T-helper 17 cell (primary cell): ENCODE measurements around the gene TMEM220. TPM values are rescaled to one million over a fixed set of nuclear protein-coding genes. Genes with fewer than 3 reads are reported as not detected.

Experiments used
- ATAC-seq: fragments of 150-1000 bp; cut with Tn5 transposase; 2 replicates; pipeline ENCODE4 v1.10.0; 2021; ENCODE audit warnings: mild to moderate bottlenecking, moderate library complexity
- DNase-seq, 3 donors: peaks; one replicate each; pipeline versions ENCODE4 v3.0.0 to v3.0.0-alpha.2; 2020 to 2021
- H3K9me3 ChIP-seq: one replicate; pipeline ENCODE4 v1.7.0; 2013; ENCODE audit warnings: low read length, mild to moderate bottlenecking; ENCODE audit not compliant: control insufficient read depth, poor library complexity, severe bottlenecking
- H3K27ac Mint-ChIP-seq: one replicate; pipeline ENCODE4 v1.8.0; 2022; ENCODE audit warnings: mild to moderate bottlenecking, moderate library complexity, mixed read lengths
- H3K27me3 Mint-ChIP-seq: one replicate; pipeline ENCODE4 v1.8.0; 2022; ENCODE audit warnings: mixed read lengths
- H3K36me3 Mint-ChIP-seq: one replicate; pipeline ENCODE4 v1.8.0; 2022; ENCODE audit warnings: low read depth, mixed read lengths
- H3K4me1 Mint-ChIP-seq: one replicate; pipeline ENCODE4 v1.8.0; 2022; ENCODE audit warnings: mild to moderate bottlenecking, mixed read lengths
- H3K4me3 Mint-ChIP-seq: one replicate; pipeline ENCODE4 v1.8.0; 2022; ENCODE audit warnings: mild to moderate bottlenecking, moderate library complexity, mixed read lengths
- total RNA-seq, 4 donors: library from RNA in 2 of 4; stranded (reverse) in 2 of 4; gene quantifications; one replicate each; pipeline ENCODE4 v1.2.3 and lab custom pipeline; 2022 to 2026

TMEM220 gene
- total RNA-seq, 2 donors from 2014 or later = 0.77 to 0.81 TPM

GRCh38 chr17:10767232-10767631 lies 37.4 kb upstream of the TMEM220 start:
- no peak for DNase-seq
- H3K36me3 Mint-ChIP-seq = peaks cover 5% of the 10 kb centered on the region
- H3K27me3 Mint-ChIP-seq = peaks cover 2% of the 10 kb centered on the region
- no peak for ATAC-seq
- no peak overlapping the region for H3K27ac Mint-ChIP-seq
- H3K9me3 ChIP-seq = peaks cover 7% of the 10 kb centered on the region
- peaks cover 2% of the 10 kb centered on the region for H3K4me1 Mint-ChIP-seq
- H3K4me3 Mint-ChIP-seq = no peak overlapping the region

- no peak overlapping the region for H3K27ac Mint-ChIP-seq
- H3K4me3 Mint-ChIP-seq = no peak overlapping the region
- H3K36me3 Mint-ChIP-seq = peaks cover 2% of the 10 kb centered on the region
- no peak for ATAC-seq
- DNase-seq = no peak
- peaks cover 10% of the 10 kb centered on the region for H3K27me3 Mint-ChIP-seq
- no peaks in the 10 kb centered on the region for H3K9me3 ChIP-seq
- no peaks in the 10 kb centered on the region for H3K4me1 Mint-ChIP-seq
These were observed 32.2 kb upstream of the TMEM220 start for GRCh38 chr17:10762037-10762436.

- Mint-ChIP-seq H3K27me3 (peaks cover 10% of the 10 kb centered on the region), H3K36me3 (peaks cover 2% of the 10 kb centered on the region), H3K4me1 (no peaks in the 10 kb centered on the region), H3K4me3 (no peak overlapping the region), H3K27ac (no peak overlapping the region)
- ATAC-seq = no peak
- no peaks in the 10 kb centered on the region for H3K9me3 ChIP-seq
- no peak for DNase-seq
These were observed 31.5 kb upstream of the TMEM220 start for GRCh38 chr17:10761281-10761680.

GRCh38 chr17:10758062-10758461 lies 28.2 kb upstream of the TMEM220 start:
- no peak overlapping the region for H3K27ac Mint-ChIP-seq
- H3K36me3 Mint-ChIP-seq = peaks cover 2% of the 10 kb centered on the region
- H3K27me3 Mint-ChIP-seq = peaks cover 10% of the 10 kb centered on the region
- H3K9me3 ChIP-seq = no peaks in the 10 kb centered on the region
- no peak overlapping the region for H3K4me3 Mint-ChIP-seq
- no peak for DNase-seq
- peaks cover 2% of the 10 kb centered on the region for H3K4me1 Mint-ChIP-seq
- no peak for ATAC-seq

GRCh38 chr17:10757647-10758046 lies 27.8 kb upstream of the TMEM220 start:
- peaks cover 2% of the 10 kb centered on the region for H3K4me1 Mint-ChIP-seq
- peaks cover 10% of the 10 kb centered on the region for H3K27me3 Mint-ChIP-seq
- no peaks in the 10 kb centered on the region for H3K9me3 ChIP-seq
- no peak overlapping the region for H3K4me3 Mint-ChIP-seq
- no peak overlapping the region for H3K27ac Mint-ChIP-seq
- ATAC-seq = no peak
- DNase-seq = no peak
- H3K36me3 Mint-ChIP-seq = peaks cover 2% of the 10 kb centered on the region

GRCh38 chr17:10757067-10757466 lies 27.2 kb upstream of the TMEM220 start:
- H3K27ac Mint-ChIP-seq = no peak overlapping the region
- DNase-seq (no peak), ATAC-seq (no peak)
- peaks cover 6% of the 10 kb centered on the region for H3K27me3 Mint-ChIP-seq
- H3K4me1 Mint-ChIP-seq = peaks cover 2% of the 10 kb centered on the region
- no peaks in the 10 kb centered on the region for H3K9me3 ChIP-seq
- no peak overlapping the region for H3K4me3 Mint-ChIP-seq
- peaks cover 2% of the 10 kb centered on the region for H3K36me3 Mint-ChIP-seq

- no peak overlapping the region for H3K4me3 Mint-ChIP-seq
- peaks cover 2% of the 10 kb centered on the region for H3K36me3 Mint-ChIP-seq
- peaks cover 2% of the 10 kb centered on the region for H3K4me1 Mint-ChIP-seq
- peaks cover 2% of the 10 kb centered on the region for H3K27me3 Mint-ChIP-seq
- H3K27ac Mint-ChIP-seq = no peak overlapping the region
- ATAC-seq (no peak), DNase-seq (no peak)
- H3K9me3 ChIP-seq = no peaks in the 10 kb centered on the region
These were observed 26.8 kb upstream of the TMEM220 start for GRCh38 chr17:10756619-10757018.

- Mint-ChIP-seq H3K36me3 (peaks cover 2% of the 10 kb centered on the region), H3K27ac (no peak overlapping the region), H3K27me3 (no peaks in the 10 kb centered on the region), H3K4me3 (no peak overlapping the region), H3K4me1 (peaks cover 2% of the 10 kb centered on the region)
- no peak for DNase-seq
- H3K9me3 ChIP-seq = no peaks in the 10 kb centered on the region
- no peak for ATAC-seq
These were observed 26.4 kb upstream of the TMEM220 start for GRCh38 chr17:10756185-10756584.

GRCh38 chr17:10755592-10756127 lies 25.8 kb upstream of the TMEM220 start:
- Mint-ChIP-seq H3K4me1 (peaks cover 2% of the 10 kb centered on the region), H3K27ac (peak overlapping the region; percentile 27), H3K36me3 (peaks cover 2% of the 10 kb centered on the region), H3K4me3 (no peak overlapping the region), H3K27me3 (peaks cover 2% of the 10 kb centered on the region)
- no peak for DNase-seq
- ATAC-seq = no peak
- H3K9me3 ChIP-seq = no peaks in the 10 kb centered on the region

GRCh38 chr17:10754861-10755591 lies 25.2 kb upstream of the TMEM220 start:
- H3K4me1 Mint-ChIP-seq = peaks cover 2% of the 10 kb centered on the region
- peaks cover under 1% of the 10 kb centered on the region for H3K36me3 Mint-ChIP-seq
- DNase-seq (no peak), ATAC-seq (no peak)
- H3K4me3 Mint-ChIP-seq = no peak overlapping the region
- H3K27me3 Mint-ChIP-seq = peaks cover 5% of the 10 kb centered on the region
- peak overlapping the region; percentile 72 for H3K27ac Mint-ChIP-seq
- H3K9me3 ChIP-seq = no peaks in the 10 kb centered on the region

- Mint-ChIP-seq H3K4me1 (peaks cover 2% of the 10 kb centered on the region), H3K27me3 (peaks cover 11% of the 10 kb centered on the region), H3K27ac (peak overlapping the region; percentile 72), H3K4me3 (no peak overlapping the region), H3K36me3 (peaks cover 2% of the 10 kb centered on the region)
- no peaks in the 10 kb centered on the region for H3K9me3 ChIP-seq
- no peak for DNase-seq
- no peak for ATAC-seq
These were observed 24.3 kb upstream of the TMEM220 start for GRCh38 chr17:10754109-10754508.

- no peak for ATAC-seq
- Mint-ChIP-seq H3K36me3 (peaks cover 2% of the 10 kb centered on the region), H3K4me1 (peaks cover 2% of the 10 kb centered on the region), H3K4me3 (no peak overlapping the region), H3K27ac (no peak overlapping the region), H3K27me3 (peaks cover 16% of the 10 kb centered on the region)
- no peak for DNase-seq
- H3K9me3 ChIP-seq = no peaks in the 10 kb centered on the region
These were observed 22.9 kb upstream of the TMEM220 start for GRCh38 chr17:10752696-10753095.

- ATAC-seq = no peak
- Mint-ChIP-seq H3K27ac (no peak overlapping the region), H3K4me1 (peaks cover 2% of the 10 kb centered on the region), H3K4me3 (no peak overlapping the region), H3K36me3 (peaks cover 2% of the 10 kb centered on the region), H3K27me3 (peaks cover 22% of the 10 kb centered on the region)
- no peaks in the 10 kb centered on the region for H3K9me3 ChIP-seq
- DNase-seq = no peak
These were observed 21.7 kb upstream of the TMEM220 start for GRCh38 chr17:10751563-10751962.

- H3K27ac Mint-ChIP-seq = no peak overlapping the region
- peaks cover 2% of the 10 kb centered on the region for H3K36me3 Mint-ChIP-seq
- no peak overlapping the region for H3K4me3 Mint-ChIP-seq
- H3K9me3 ChIP-seq = no peaks in the 10 kb centered on the region
- peaks cover 22% of the 10 kb centered on the region for H3K27me3 Mint-ChIP-seq
- H3K4me1 Mint-ChIP-seq = no peaks in the 10 kb centered on the region
- no peak for DNase-seq
- no peak for ATAC-seq
These were observed 20.4 kb upstream of the TMEM220 start for GRCh38 chr17:10750210-10750609.
